ENCODE results near the gene NUP98. TPM values are rescaled to one million over a fixed set of nuclear protein-coding genes. Genes with fewer than 3 reads are reported as not detected.

NUP98 gene
- total RNA-seq, 1 experiment from 2014 or later = 98.4 TPM

GRCh38 chr11:3834349-3834663 is 37.0 kb upstream of the NUP98 start:
- intact Hi-C loops (cut with micrococcal nuclease) = no loop called here
- H3K36me3 ChIP-seq (ENCODE audit: control insufficient read depth in 1 of 2, insufficient read depth in 2 of 2, low read length in 2 of 2) = peaks cover 7 to 19% of the 10 kb centered on the region in 2 experiments; a peak in 2 of 4 replicates
- no peaks in the 10 kb centered on the region for H3K27me3 ChIP-seq (ENCODE audit: insufficient read depth, low read length)
- no peak for TF ChIP-seq ZNF274 (IDR thresholded peaks at IDR 0.05; ENCODE audit: low read depth, low read length)
- TF ChIP-seq SRF (IDR thresholded peaks at IDR 0.05; ENCODE audit: low read depth) = no peak
- no peak for TF ChIP-seq SIN3A (IDR thresholded peaks at IDR 0.05; ENCODE audit: low read depth)
- no peak for TF ChIP-seq MAX (IDR thresholded peaks at IDR 0.05)
- TF ChIP-seq RAD21 (IDR thresholded peaks at IDR 0.05; ENCODE audit: low read depth) = no peak
- TF ChIP-seq YY1 (IDR thresholded peaks at IDR 0.05; ENCODE audit: extremely low read depth, insufficient replicate concordance, low read depth, low read length) = no peak
- no peak for TF ChIP-seq ZBTB33 (IDR thresholded peaks at IDR 0.05; ENCODE audit: extremely low read depth, insufficient replicate concordance, low read length)
- TF ChIP-seq CBX3 (IDR thresholded peaks at IDR 0.05; ENCODE audit: low read depth) = no peak
- TF ChIP-seq JUND (IDR thresholded peaks at IDR 0.05) = no peak
- no peak for TF ChIP-seq SP1 (IDR thresholded peaks at IDR 0.05; ENCODE audit: low read depth)
- TF ChIP-seq CTCF (IDR thresholded peaks at IDR 0.05 in 2 of 3, conservative IDR thresholded peaks at IDR 0.05 in 1 of 3; ENCODE audit: borderline replicate concordance in 1 of 3, insufficient read depth in 1 of 3, low read depth in 2 of 3, low read length in 2 of 3) = no peak
- no peak for TF ChIP-seq ELF1 (IDR thresholded peaks at IDR 0.05; ENCODE audit: borderline replicate concordance, low read depth)
- no peak for TF ChIP-seq FOSL1 (IDR thresholded peaks at IDR 0.05; ENCODE audit: low read depth)
- DNase-seq (ENCODE audit: low read depth, low spot score) (no peak), ATAC-seq (no peak)
- no peaks in the 10 kb centered on the region for H3K9me2 ChIP-seq (ENCODE audit: insufficient read depth)
- peaks cover 2 to 17% of the 10 kb centered on the region in 2 experiments; a peak in 3 of 4 replicates for H3K4me1 ChIP-seq (ENCODE audit: control insufficient read depth in 1 of 2, insufficient read depth in 2 of 2, low read length in 2 of 2)
- H3K79me2 ChIP-seq (ENCODE audit: insufficient read depth, low read length) = peaks cover 96% of the 10 kb centered on the region
- ChIA-PET POLR2A (no interaction called here), RAD21 (ENCODE audit: low non-redundant PET in 1 of 2, low total read pairs in 2 of 2, uncharacterized antibody in 2 of 2, unreplicated experiment in 2 of 2) (no interaction called here), CTCF (no interaction called here)
- H3K4me2 ChIP-seq (ENCODE audit: low read length) = no peak overlapping the region
- H2AFZ ChIP-seq (ENCODE audit: low read depth, low read length, poor library complexity, severe bottlenecking) = no peak overlapping the region
- H3K9ac ChIP-seq (ENCODE audit: low read length) = no peak overlapping the region
- H3K9me3 ChIP-seq (ENCODE audit: control insufficient read depth in 1 of 2, insufficient read depth in 1 of 2, low read depth in 1 of 2, low read length in 2 of 2) = no peaks in the 10 kb centered on the region
- H4K20me1 ChIP-seq (ENCODE audit: insufficient read depth) = no peaks in the 10 kb centered on the region
- no peak overlapping the region for H3K4me3 ChIP-seq (replicated peaks in 1 of 2; ENCODE audit: low read depth in 1 of 2, low read length in 2 of 2)
- H3K27ac ChIP-seq (ENCODE audit: low read depth, low read length) = no peak overlapping the region
- no TSS peak for BruUV-seq (replicated peaks)

Measured in HCT116 (cell line).